GM19023 (cell line): Measurements from ENCODE around the gene ZBTB24.

ENCODE experiments used
- ATAC-seq: cut with Tn5 transposase; IDR thresholded peaks from one replicate; pipeline ENCODE4 v1.9.1; 2021; ENCODE audit warnings: mild to moderate bottlenecking, moderate library complexity; ENCODE audit not compliant: unreplicated experiment

ZBTB24 gene

DNA sequence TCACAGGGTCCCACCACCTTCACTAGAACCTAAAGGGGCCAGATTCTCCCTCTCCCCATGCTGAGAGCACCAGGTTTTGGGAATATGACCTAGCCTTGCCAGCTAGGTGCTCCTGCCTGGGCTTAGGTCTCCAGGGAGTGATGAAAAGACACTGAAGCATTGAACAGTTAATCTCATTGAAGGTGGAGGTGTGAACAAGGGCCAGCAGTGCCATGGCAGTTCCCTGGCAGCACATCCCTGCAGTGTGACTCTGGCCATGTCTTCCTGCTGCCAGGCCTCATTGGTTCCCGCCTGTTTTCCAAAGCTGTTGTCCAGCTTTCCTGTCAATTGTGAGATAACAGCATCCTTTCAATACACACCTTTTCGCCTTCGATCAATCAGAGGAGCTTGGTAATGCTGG, 53.5 kb downstream of the ZBTB24 start:
- no peak for ATAC-seq

DNA sequence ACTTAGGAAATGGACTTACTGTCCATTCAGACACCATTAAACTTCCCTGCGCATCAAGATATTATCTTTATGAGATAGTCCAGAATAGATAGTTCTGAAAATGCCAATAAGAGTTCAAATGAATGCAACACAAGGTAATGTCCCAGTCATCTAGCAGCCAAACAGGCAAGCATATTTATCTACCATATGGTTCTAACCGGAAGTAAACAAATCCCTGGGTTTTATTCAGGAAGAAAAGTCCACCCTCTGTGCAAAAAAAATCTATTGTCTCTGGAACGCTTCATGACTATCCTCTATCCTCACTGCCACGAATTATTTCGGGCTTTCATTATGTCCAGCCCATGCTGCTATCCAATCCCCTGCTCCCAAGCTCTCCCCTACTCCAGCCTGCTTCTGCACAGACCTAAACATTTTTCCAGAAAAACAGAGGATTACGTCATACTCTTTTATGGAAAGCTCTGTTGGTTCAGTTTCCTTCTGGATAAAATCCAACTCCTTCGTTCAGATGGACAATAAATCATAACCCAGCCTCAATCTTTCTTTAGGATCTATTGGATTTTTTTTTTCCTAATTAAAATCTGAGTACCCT, 54.0 kb downstream of the ZBTB24 start:
- ATAC-seq, result no peak

DNA sequence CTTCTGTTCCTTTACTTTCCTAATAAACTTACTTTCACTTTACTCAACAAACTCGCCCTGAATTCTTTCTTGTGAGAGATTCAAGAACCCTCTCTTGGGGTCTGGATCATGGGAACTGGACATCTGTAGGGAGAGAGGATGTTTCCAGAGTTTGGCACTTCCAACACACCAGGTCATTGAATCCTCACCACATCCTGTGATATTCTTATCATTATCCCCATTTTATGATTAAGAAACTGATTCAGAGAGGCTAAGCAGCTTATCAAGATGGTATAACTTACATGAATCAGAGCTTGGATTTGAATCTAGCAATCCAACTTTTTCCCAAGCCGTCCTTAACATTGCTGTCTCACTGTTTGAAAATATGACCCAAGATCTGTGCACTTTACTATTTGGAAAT, 58.1 kb downstream of the ZBTB24 start:
- no peak for ATAC-seq

DNA sequence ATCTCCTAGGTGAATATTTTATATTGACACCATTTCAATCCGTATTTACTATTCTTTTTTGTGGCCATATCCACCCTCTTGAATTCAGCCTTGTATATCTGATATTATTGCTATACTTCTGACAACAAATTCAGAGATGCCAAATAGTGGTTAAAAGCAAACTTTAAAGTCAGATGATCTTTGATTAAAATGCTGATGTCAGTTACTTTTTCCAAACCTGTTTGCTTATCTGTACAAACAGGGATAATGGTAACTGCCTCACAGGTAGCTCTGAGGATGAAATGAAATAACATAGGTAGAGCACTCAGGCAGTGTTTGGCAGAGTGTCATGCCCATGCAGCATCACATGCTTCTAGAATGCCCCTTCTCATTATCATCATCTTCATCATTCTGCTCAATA, 61.8 kb downstream of the ZBTB24 start:
- ATAC-seq, result no peak

DNA sequence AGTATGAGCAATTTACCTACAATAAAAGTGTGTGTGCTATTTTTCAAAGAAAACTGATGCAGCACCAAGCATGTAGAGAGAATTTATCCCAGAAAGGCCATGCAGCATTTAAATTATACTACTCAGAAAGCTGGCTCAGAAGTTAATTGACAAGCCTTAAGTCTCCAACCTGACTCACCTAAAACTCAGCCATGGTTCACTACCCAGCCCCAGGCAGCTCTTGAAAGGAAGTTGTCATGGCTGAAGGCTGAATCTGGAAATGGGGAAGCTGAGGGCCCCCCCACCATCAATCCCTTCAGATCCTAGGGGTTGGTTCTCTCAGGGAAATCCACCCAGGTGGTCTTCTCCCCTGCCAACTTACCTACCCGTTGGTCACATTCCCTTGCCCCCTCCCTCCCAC, 62.3 kb downstream of the ZBTB24 start:
- ATAC-seq, result no peak

DNA sequence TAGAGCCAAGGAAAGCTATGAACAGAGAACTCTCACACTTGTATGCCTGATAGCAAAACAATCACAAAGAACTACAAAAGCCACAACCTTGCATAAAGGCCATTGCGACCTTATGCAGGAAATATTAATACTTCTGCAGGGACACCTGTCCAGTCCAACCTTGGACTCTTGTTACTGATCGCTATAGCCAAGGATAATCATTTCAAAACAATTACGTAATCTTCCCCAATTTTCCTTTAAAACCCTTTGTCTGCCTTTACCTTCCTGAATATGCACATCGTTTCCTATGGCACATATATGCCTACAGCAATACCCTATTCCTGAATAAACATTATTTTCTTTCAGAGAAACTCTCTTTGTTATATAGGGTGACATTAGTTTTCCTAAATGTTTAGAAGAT, 65.4 kb downstream of the ZBTB24 start:
- ATAC-seq, result no peak
